Inferior parietal cortex (tissue), 1 donor: ENCODE results near the gene MPP2.
"Not testable (repeated sequence)": the region's sequence is repeated elsewhere in the genome, so short reads cannot be mapped to it uniquely, and the experiment has no call there.

Experiments used
- DNase-seq: peaks from one replicate; pipeline ENCODE4 v3.0.0-alpha.2; 2016; ENCODE audit errors: extremely low spot score

MPP2 gene

GRCh38 chr17:43931062-43931571 lies 23.8 kb upstream of the MPP2 start:
- DNase-seq, result no peak

GRCh38 chr17:43928609-43929008 lies 21.3 kb upstream of the MPP2 start:
- DNase-seq, result no peak

- DNase-seq, result not testable (repeated sequence)
These were observed 20.6 kb upstream of the MPP2 start for GRCh38 chr17:43927929-43928328.

GRCh38 chr17:43927060-43927864 lies 19.9 kb upstream of the MPP2 start:
- DNase-seq, result no peak

- DNase-seq, result no peak
These were observed 17.2 kb upstream of the MPP2 start for GRCh38 chr17:43924558-43924957.

GRCh38 chr17:43920500-43921095 lies 13.3 kb upstream of the MPP2 start:
- no peak for DNase-seq

- DNase-seq, result no peak
These were observed 10.7 kb upstream of the MPP2 start for GRCh38 chr17:43918026-43918389.

- DNase-seq, result peak; percentile 36
These were observed 10.2 kb upstream of the MPP2 start for GRCh38 chr17:43917348-43918025.

- DNase-seq, result no peak
These were observed 9.6 kb upstream of the MPP2 start for GRCh38 chr17:43917016-43917347.

- no peak for DNase-seq
These were observed 9.0 kb upstream of the MPP2 start for GRCh38 chr17:43916385-43916784.

GRCh38 chr17:43915559-43915958 lies 8.2 kb upstream of the MPP2 start:
- no peak for DNase-seq

GRCh38 chr17:43914451-43914850 lies 7.1 kb upstream of the MPP2 start:
- no peak for DNase-seq

- DNase-seq, result no peak
These were observed 6.2 kb upstream of the MPP2 start for GRCh38 chr17:43913584-43913983.

- DNase-seq, result no peak
These were observed 5.4 kb upstream of the MPP2 start for GRCh38 chr17:43912635-43913304.

GRCh38 chr17:43911904-43912303 lies 4.6 kb upstream of the MPP2 start:
- DNase-seq, result no peak

GRCh38 chr17:43909537-43910231 lies 2.3 kb upstream of the MPP2 start:
- DNase-seq, result peak; percentile 50

GRCh38 chr17:43907998-43908721 lies 824 bp upstream of the MPP2 start:
- DNase-seq, result no peak

GRCh38 chr17:43906951-43907424 lies 348 bp downstream of the MPP2 start:
- DNase-seq, result no peak

- DNase-seq, result peak; percentile 75
These were observed 1.1 kb downstream of the MPP2 start for GRCh38 chr17:43905985-43906852.
